HepG2 (cell line): ENCODE results near the gene FANCD2OS. TPM values are rescaled to one million over a fixed set of nuclear protein-coding genes. Genes with fewer than 3 reads are reported as not detected.

ENCODE experiments used
- ATRX ChIP-seq: sonication (generic); formaldehyde crosslinking; IDR thresholded peaks from 2 replicates; pipeline ENCODE4 v1.4.0; 2020; ENCODE audit warnings: missing genetic modification reagents, borderline replicate concordance
- CCDC6 ChIP-seq: sonication (generic); formaldehyde crosslinking; IDR thresholded peaks from 2 replicates; pipeline ENCODE4 v1.8.1; 2022; ENCODE audit warnings: mild to moderate bottlenecking, missing genetic modification reagents, moderate library complexity
- CREB1 ChIP-seq, 2 experiments: fragments of 450-650 bp in 1 of 2; IDR thresholded peaks; 2 replicates each; pipeline ENCODE4 v1.6.1; 2016 to 2017; ENCODE audit warnings: control low read depth in 1 of 2, mild to moderate bottlenecking in 1 of 2, missing compliant biosample characterization in 1 of 2, missing genetic modification characterization in 1 of 2
- CREB3 ChIP-seq: sonication (generic); formaldehyde crosslinking; IDR thresholded peaks from 2 replicates; pipeline ENCODE4 v1.5.0; 2020; ENCODE audit warnings: missing genetic modification reagents
- HDAC1 ChIP-seq: sonication (generic); formaldehyde crosslinking; IDR thresholded peaks from 2 replicates; pipeline ENCODE4 v1.5.1; 2020; ENCODE audit warnings: mild to moderate bottlenecking, missing genetic modification reagents
- HMGXB4 ChIP-seq, 2 experiments: sonication (generic) in 1 of 2; formaldehyde crosslinking in 1 of 2; IDR thresholded peaks; 2 replicates each; pipeline versions ENCODE4 v1.4.0 to v1.6.1; 2018 to 2020; ENCODE audit warnings: missing genetic modification reagents in 2 of 2, borderline replicate concordance in 1 of 2, low read depth in 1 of 2, mild to moderate bottlenecking in 1 of 2, missing biosample characterization in 1 of 2
- KLF16 ChIP-seq, 2 experiments: sonication (generic) in 1 of 2; formaldehyde crosslinking in 1 of 2; IDR thresholded peaks; 2 replicates each; pipeline versions ENCODE4 v1.6.1 to v1.8.0; 2016 to 2023; ENCODE audit warnings: missing genetic modification reagents in 2 of 2, missing compliant biosample characterization in 1 of 2
- KMT2B ChIP-seq: IDR thresholded peaks from 2 replicates; pipeline ENCODE4 v1.6.1; 2016; ENCODE audit warnings: missing genetic modification reagents, missing compliant biosample characterization
- MED1 ChIP-seq: sonication (generic); formaldehyde crosslinking; IDR thresholded peaks from 2 replicates; pipeline ENCODE4 v1.4.0; 2020; ENCODE audit warnings: missing genetic modification reagents
- MEIS1 ChIP-seq: sonication (generic); formaldehyde crosslinking; IDR thresholded peaks from 2 replicates; pipeline ENCODE4 v1.9.0; 2021; ENCODE audit warnings: mild to moderate bottlenecking, missing genetic modification reagents, moderate library complexity, borderline replicate concordance
- NFAT5 ChIP-seq: sonication (generic); formaldehyde crosslinking; IDR thresholded peaks from 2 replicates; pipeline ENCODE4 v1.4.0; 2020; ENCODE audit warnings: missing genetic modification reagents
- NFRKB ChIP-seq: fragments of 450-650 bp; IDR thresholded peaks from 2 replicates; pipeline ENCODE4 v1.6.1; 2017
- YEATS4 ChIP-seq: sonication (generic); formaldehyde crosslinking; IDR thresholded peaks from 2 replicates; pipeline ENCODE4 v1.4.0; 2020; ENCODE audit warnings: missing genetic modification reagents, borderline replicate concordance
- ZFAT ChIP-seq: sonication (generic); formaldehyde crosslinking; conservative IDR thresholded peaks from 2 replicates; pipeline ENCODE4 v1.8.1; 2023; ENCODE audit warnings: missing genetic modification reagents, inconsistent platforms
- ZMYM2 ChIP-seq: sonication (generic); formaldehyde crosslinking; IDR thresholded peaks from 2 replicates; pipeline ENCODE4 v1.8.0; 2022; ENCODE audit warnings: mild to moderate bottlenecking, missing genetic modification reagents
- ZNF615 ChIP-seq: sonication (generic); formaldehyde crosslinking; IDR thresholded peaks from 2 replicates; pipeline ENCODE4 v1.5.0; 2020; ENCODE audit warnings: mild to moderate bottlenecking, missing genetic modification reagents, borderline replicate concordance
- ZNF704 ChIP-seq: sonication (generic); formaldehyde crosslinking; IDR thresholded peaks from 2 replicates; pipeline ENCODE4 v1.8.1; 2023; ENCODE audit warnings: mild to moderate bottlenecking, inconsistent platforms, moderate library complexity, missing genetic modification reagents, borderline replicate concordance
- ZNF75D ChIP-seq: sonication (generic); formaldehyde crosslinking; IDR thresholded peaks from 2 replicates; pipeline ENCODE4 v1.8.1; 2023; ENCODE audit warnings: missing genetic modification reagents, mild to moderate bottlenecking, borderline replicate concordance
- polyA plus RNA-seq, 8 experiments: library from polyadenylated mRNA; depleted of rRNA in 3 of 8; stranded (reverse) in 7 of 8; unstranded in 1 of 8; fragments of >200 nt; fragmentation: Illumina TruSeq in 4 of 8; extraction: Trizol in 4 of 8; gene quantifications; 2 replicates each; pipeline versions ENCODE4 v1.2.1 to v1.2.3, GENCODE V29; 2011 to 2016; ENCODE audit warnings: low read depth in 4 of 8, missing spikeins in 1 of 8, mixed read lengths in 1 of 8; ENCODE audit not compliant: insufficient read depth in 1 of 8
- total RNA-seq, 5 experiments: library from RNA; depleted of rRNA; stranded (reverse); fragments of >200 nt; fragmentation: Illumina TruSeq; extraction: Trizol; gene quantifications; 2 replicates each; pipeline ENCODE4 v1.2.3, GENCODE V29; 2016; ENCODE audit warnings: low read depth in 1 of 5

The FANCD2OS gene
- total and polyA plus RNA-seq, 2 of the 13 experiments (the other 11 are each of a cell fraction or from before 2014, with no cell fraction given) = not detected

- TF ChIP-seq YEATS4 = peak; percentile 91
- TF ChIP-seq ZFAT (CRISPR knock-in tag) = no peak
- peak; percentile 88 for TF ChIP-seq KMT2B (CRISPR knock-in tag)
- peak; percentile 91 for TF ChIP-seq NFAT5 (CRISPR knock-in tag)
- TF ChIP-seq ATRX (CRISPR knock-in tag) = no peak
- TF ChIP-seq CCDC6 (CRISPR knock-in tag) = no peak
- TF ChIP-seq ZNF75D (CRISPR knock-in tag) = no peak
- TF ChIP-seq CREB1 (IDR thresholded peaks at IDR 0.05) = peak; percentile 87
- peak; percentile 87 for TF ChIP-seq CREB1 (CRISPR knock-in tag; IDR thresholded peaks at IDR 0.05)
- peak in 1 of 2 experiments; percentile 55; a peak in 1 of 4 replicates for TF ChIP-seq KLF16 (CRISPR knock-in tag; IDR thresholded peaks at IDR 0.05)
- no peak for TF ChIP-seq ZMYM2 (CRISPR knock-in tag)
- 0 out of 2 replicates have a peak, but pooled peaks have one; percentile 9 for TF ChIP-seq MEIS1 (CRISPR knock-in tag)
- peak; percentile 83 for TF ChIP-seq HDAC1 (CRISPR knock-in tag)
- TF ChIP-seq ZNF704 (CRISPR knock-in tag) = no peak
- TF ChIP-seq MED1 (CRISPR knock-in tag) = peak; percentile 64
- TF ChIP-seq NFRKB = no peak
- TF ChIP-seq HMGXB4 (CRISPR knock-in tag; IDR thresholded peaks at IDR 0.05; ENCODE audit: borderline replicate concordance in 1 of 2, low read depth in 1 of 2) = peak in 1 of 2 experiments; percentile 60; a peak in 2 of 4 replicates
- no peak for TF ChIP-seq ZNF615 (CRISPR knock-in tag)
- 0 out of 2 replicates have a peak, but pooled peaks have one; percentile 71 for TF ChIP-seq CREB3 (CRISPR knock-in tag)
Measured at GRCh38 chr3:10115326-10116137, 7.5 kb upstream of the FANCD2OS start, which contains the start of gene BRK1 (continued).
